Ishikawa (cell line): ENCODE data around the gene ADGRG4.

Experiments
- CEBPB ChIP-seq: IDR thresholded peaks from 2 replicates; pipeline ENCODE4 v1.6.1; 2012
- CREB1 ChIP-seq: IDR thresholded peaks from 2 replicates; pipeline ENCODE4 v1.6.1; 2012; ENCODE audit warnings: low read depth
- EGR1 ChIP-seq: IDR thresholded peaks from 2 replicates; pipeline ENCODE4 v1.6.1; 2012
- EP300 ChIP-seq: IDR thresholded peaks from 2 replicates; pipeline ENCODE4 v1.6.1; 2012; ENCODE audit warnings: borderline replicate concordance
- FOXM1 ChIP-seq: IDR thresholded peaks from 2 replicates; pipeline ENCODE4 v1.6.1; 2012; ENCODE audit warnings: low read depth, borderline replicate concordance
- MAX ChIP-seq: IDR thresholded peaks from 2 replicates; pipeline ENCODE4 v1.6.1; 2012
- NFIC ChIP-seq: IDR thresholded peaks from 2 replicates; pipeline ENCODE4 v1.6.1; 2012
- RAD21 ChIP-seq: IDR thresholded peaks from 2 replicates; pipeline ENCODE4 v1.6.1; 2012; ENCODE audit warnings: low read depth
- REST ChIP-seq: IDR thresholded peaks from 2 replicates; pipeline ENCODE4 v1.6.1; 2012; ENCODE audit warnings: low read depth, mild to moderate bottlenecking
- TAF1 ChIP-seq: IDR thresholded peaks from 2 replicates; pipeline ENCODE4 v1.6.1; 2012; ENCODE audit warnings: low read depth, mild to moderate bottlenecking
- TCF12 ChIP-seq: IDR thresholded peaks from 2 replicates; pipeline ENCODE4 v1.6.1; 2012; ENCODE audit warnings: low read depth
- TEAD4 ChIP-seq: IDR thresholded peaks from 2 replicates; pipeline ENCODE4 v1.6.1; 2012
- USF1 ChIP-seq: IDR thresholded peaks from 2 replicates; pipeline ENCODE4 v1.6.1; 2012
- YY1 ChIP-seq: IDR thresholded peaks from 2 replicates; pipeline ENCODE4 v1.6.1; 2012; ENCODE audit warnings: low read depth
- ZBTB7A ChIP-seq: IDR thresholded peaks from 2 replicates; pipeline ENCODE4 v1.6.1; 2012; ENCODE audit warnings: low read depth

The ADGRG4 gene

GRCh38 chrX:136273986-136274385, 26.8 kb upstream of the ADGRG4 start:
- TF ChIP-seq YY1 (no peak), EGR1 (no peak), CEBPB (no peak), USF1 (no peak), NFIC (no peak), TAF1 (no peak), TCF12 (no peak), REST (no peak), MAX (no peak), FOXM1 (no peak), ZBTB7A (no peak), CREB1 (no peak), EP300 (no peak), TEAD4 (no peak), RAD21 (no peak)

- peak; percentile 54 for TF ChIP-seq REST
- no peak for TF ChIP-seq YY1
- TF ChIP-seq TAF1 = no peak
Observed at GRCh38 chrX:136275553-136275952, 25.2 kb upstream of the ADGRG4 start.

GRCh38 chrX:136291824-136292223, 8.9 kb upstream of the ADGRG4 start:
- 0 out of 2 replicates have a peak, but pooled peaks have one; percentile 11 for TF ChIP-seq NFIC
- no peak for TF ChIP-seq TCF12

GRCh38 chrX:136292656-136293055, 8.1 kb upstream of the ADGRG4 start:
- TF ChIP-seq EGR1 = no peak
- TF ChIP-seq CEBPB = no peak
- no peak for TF ChIP-seq RAD21
- TF ChIP-seq YY1 = no peak
- TF ChIP-seq USF1 = no peak
- no peak for TF ChIP-seq TAF1
- no peak for TF ChIP-seq CREB1
- no peak for TF ChIP-seq NFIC
- no peak for TF ChIP-seq MAX
- no peak for TF ChIP-seq ZBTB7A
- no peak for TF ChIP-seq REST
- no peak for TF ChIP-seq EP300
- no peak for TF ChIP-seq FOXM1
- TF ChIP-seq TCF12 = no peak
- no peak for TF ChIP-seq TEAD4

GRCh38 chrX:136295380-136295779, 5.4 kb upstream of the ADGRG4 start:
- TF ChIP-seq REST (no peak), MAX (no peak), FOXM1 (no peak), TCF12 (no peak), ZBTB7A (no peak), EP300 (no peak), TEAD4 (no peak), TAF1 (no peak), RAD21 (no peak), CREB1 (no peak), USF1 (no peak), CEBPB (no peak), YY1 (no peak)
